Measurements from ENCODE around the gene OFD1.

GRCh38 chrX:13754765-13755164, 20.2 kb downstream of the OFD1 start:
- TF ChIP-seq CTCF (IDR thresholded peaks at IDR 0.05; ENCODE audit: insufficient read depth, low read length, poor library complexity, severe bottlenecking) (no peak), EZH2phosphoT487 (conservative IDR thresholded peaks at IDR 0.05; ENCODE audit: low read length) (no peak)

Data from SU-DHL-6 (cell line).